ENCODE data around the gene NAT9. TPM values are rescaled to one million over a fixed set of nuclear protein-coding genes. Genes with fewer than 3 reads are reported as not detected.

Gene NAT9
- total and polyA plus RNA-seq, 2 experiments from 2014 or later = 37.3 to 37.5 TPM

DNA sequence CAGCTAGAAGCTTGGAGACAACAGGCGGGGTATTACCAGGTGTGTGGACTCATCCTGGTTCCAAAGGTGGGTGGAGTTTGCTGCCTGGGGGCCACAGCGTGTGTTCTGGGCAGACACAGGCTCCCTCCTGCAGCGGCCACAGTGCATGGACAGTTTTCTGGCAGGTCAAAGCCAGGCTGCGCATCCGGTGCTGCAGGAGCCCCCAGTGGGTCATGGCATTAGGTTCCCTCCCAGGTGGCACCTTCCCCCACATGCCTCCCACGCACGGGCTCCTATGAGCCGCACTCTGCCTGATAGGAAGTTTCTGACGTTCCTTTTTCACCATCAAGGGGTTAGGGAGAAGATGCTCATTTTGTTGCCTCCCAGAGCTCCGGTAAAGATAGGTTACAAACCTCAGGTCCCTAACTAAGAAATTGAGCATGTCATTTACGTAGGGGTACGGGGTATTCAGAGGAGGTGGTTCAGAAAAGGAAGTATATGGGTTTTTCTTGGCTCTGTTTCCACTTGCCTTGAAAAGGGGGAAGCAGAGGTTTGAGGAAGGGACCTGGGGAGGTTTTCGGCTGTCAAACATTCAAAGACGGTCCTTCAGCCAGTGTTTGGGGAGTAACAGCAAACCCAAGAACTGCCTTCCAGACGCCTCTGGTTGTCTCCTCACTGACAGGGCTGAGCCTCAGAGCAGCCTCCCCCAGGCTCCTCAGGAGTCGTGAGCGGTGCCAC is 32.7 kb upstream of the NAT9 start:
- H3K9me3 Mint-ChIP-seq = no peaks in the 10 kb centered on the region
- no peak overlapping the region for H3K4me3 Mint-ChIP-seq
- no peaks in the 10 kb centered on the region for H3K4me1 Mint-ChIP-seq
- Histone ChIP-seq H3K27me3 (ENCODE audit: insufficient read depth) (no peaks in the 10 kb centered on the region), H3F3A (replicated peaks; ENCODE audit: low read depth) (no peaks in the 10 kb centered on the region), H2AFZ (no peak overlapping the region), H3K4me2 (no peak overlapping the region), H4K20me1 (replicated peaks; ENCODE audit: insufficient read depth) (peaks cover 8% of the 10 kb centered on the region; the same call in 1 of the 2 replicates), H3K4me1 (ENCODE audit: insufficient read depth) (no peaks in the 10 kb centered on the region), H3K79me2 (replicated peaks; ENCODE audit: insufficient read depth) (no peaks in the 10 kb centered on the region), H3K36me3 (ENCODE audit: insufficient read depth) (no peaks in the 10 kb centered on the region), H3K9me2 (ENCODE audit: insufficient read depth) (no peaks in the 10 kb centered on the region), H3K27ac (ENCODE audit: low read depth) (no peak overlapping the region), H3K4me3 (no peak overlapping the region)
- TF ChIP-seq, protein P1, sequence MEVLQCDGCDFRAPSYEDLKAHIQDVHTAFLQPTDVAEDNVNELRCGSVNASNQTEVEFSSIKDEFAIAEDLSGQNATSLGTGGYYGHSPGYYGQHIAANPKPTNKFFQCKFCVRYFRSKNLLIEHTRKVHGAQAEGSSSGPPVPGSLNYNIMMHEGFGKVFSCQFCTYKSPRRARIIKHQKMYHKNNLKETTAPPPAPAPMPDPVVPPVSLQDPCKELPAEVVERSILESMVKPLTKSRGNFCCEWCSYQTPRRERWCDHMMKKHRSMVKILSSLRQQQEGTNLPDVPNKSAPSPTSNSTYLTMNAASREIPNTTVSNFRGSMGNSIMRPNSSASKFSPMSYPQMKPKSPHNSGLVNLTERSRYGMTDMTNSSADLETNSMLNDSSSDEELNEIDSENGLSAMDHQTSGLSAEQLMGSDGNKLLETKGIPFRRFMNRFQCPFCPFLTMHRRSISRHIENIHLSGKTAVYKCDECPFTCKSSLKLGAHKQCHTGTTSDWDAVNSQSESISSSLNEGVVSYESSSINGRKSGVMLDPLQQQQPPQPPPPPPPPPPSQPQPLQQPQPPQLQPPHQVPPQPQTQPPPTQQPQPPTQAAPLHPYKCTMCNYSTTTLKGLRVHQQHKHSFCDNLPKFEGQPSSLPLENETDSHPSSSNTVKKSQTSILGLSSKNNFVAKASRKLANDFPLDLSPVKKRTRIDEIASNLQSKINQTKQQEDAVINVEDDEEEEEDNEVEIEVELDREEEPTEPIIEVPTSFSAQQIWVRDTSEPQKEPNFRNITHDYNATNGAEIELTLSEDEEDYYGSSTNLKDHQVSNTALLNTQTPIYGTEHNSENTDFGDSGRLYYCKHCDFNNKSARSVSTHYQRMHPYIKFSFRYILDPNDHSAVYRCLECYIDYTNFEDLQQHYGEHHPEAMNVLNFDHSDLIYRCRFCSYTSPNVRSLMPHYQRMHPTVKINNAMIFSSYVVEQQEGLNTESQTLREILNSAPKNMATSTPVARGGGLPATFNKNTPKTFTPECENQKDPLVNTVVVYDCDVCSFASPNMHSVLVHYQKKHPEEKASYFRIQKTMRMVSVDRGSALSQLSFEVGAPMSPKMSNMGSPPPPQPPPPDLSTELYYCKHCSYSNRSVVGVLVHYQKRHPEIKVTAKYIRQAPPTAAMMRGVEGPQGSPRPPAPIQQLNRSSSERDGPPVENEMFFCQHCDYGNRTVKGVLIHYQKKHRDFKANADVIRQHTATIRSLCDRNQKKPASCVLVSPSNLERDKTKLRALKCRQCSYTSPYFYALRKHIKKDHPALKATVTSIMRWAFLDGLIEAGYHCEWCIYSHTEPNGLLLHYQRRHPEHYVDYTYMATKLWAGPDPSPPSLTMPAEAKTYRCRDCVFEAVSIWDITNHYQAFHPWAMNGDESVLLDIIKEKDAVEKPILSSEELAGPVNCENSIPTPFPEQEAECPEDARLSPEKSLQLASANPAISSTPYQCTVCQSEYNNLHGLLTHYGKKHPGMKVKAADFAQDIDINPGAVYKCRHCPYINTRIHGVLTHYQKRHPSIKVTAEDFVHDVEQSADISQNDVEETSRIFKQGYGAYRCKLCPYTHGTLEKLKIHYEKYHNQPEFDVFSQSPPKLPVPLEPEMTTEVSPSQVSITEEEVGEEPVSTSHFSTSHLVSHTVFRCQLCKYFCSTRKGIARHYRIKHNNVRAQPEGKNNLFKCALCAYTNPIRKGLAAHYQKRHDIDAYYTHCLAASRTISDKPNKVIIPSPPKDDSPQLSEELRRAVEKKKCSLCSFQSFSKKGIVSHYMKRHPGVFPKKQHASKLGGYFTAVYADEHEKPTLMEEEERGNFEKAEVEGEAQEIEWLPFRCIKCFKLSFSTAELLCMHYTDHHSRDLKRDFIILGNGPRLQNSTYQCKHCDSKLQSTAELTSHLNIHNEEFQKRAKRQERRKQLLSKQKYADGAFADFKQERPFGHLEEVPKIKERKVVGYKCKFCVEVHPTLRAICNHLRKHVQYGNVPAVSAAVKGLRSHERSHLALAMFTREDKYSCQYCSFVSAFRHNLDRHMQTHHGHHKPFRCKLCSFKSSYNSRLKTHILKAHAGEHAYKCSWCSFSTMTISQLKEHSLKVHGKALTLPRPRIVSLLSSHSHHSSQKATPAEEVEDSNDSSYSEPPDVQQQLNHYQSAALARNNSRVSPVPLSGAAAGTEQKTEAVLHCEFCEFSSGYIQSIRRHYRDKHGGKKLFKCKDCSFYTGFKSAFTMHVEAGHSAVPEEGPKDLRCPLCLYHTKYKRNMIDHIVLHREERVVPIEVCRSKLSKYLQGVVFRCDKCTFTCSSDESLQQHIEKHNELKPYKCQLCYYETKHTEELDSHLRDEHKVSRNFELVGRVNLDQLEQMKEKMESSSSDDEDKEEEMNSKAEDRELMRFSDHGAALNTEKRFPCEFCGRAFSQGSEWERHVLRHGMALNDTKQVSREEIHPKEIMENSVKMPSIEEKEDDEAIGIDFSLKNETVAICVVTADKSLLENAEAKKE (CRISPR knock-in tag; IDR thresholded peaks at IDR 0.05) = no peak
- TF ChIP-seq, protein P2, sequence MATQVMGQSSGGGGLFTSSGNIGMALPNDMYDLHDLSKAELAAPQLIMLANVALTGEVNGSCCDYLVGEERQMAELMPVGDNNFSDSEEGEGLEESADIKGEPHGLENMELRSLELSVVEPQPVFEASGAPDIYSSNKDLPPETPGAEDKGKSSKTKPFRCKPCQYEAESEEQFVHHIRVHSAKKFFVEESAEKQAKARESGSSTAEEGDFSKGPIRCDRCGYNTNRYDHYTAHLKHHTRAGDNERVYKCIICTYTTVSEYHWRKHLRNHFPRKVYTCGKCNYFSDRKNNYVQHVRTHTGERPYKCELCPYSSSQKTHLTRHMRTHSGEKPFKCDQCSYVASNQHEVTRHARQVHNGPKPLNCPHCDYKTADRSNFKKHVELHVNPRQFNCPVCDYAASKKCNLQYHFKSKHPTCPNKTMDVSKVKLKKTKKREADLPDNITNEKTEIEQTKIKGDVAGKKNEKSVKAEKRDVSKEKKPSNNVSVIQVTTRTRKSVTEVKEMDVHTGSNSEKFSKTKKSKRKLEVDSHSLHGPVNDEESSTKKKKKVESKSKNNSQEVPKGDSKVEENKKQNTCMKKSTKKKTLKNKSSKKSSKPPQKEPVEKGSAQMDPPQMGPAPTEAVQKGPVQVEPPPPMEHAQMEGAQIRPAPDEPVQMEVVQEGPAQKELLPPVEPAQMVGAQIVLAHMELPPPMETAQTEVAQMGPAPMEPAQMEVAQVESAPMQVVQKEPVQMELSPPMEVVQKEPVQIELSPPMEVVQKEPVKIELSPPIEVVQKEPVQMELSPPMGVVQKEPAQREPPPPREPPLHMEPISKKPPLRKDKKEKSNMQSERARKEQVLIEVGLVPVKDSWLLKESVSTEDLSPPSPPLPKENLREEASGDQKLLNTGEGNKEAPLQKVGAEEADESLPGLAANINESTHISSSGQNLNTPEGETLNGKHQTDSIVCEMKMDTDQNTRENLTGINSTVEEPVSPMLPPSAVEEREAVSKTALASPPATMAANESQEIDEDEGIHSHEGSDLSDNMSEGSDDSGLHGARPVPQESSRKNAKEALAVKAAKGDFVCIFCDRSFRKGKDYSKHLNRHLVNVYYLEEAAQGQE (IDR thresholded peaks at IDR 0.05; ENCODE audit: unreplicated experiment) = no peak
- TF ChIP-seq JUNB (IDR thresholded peaks at IDR 0.05; ENCODE audit: unreplicated experiment) (no peak), STAT1 (IDR thresholded peaks at IDR 0.05; ENCODE audit: unreplicated experiment) (no peak), EZH2phosphoT487 (IDR thresholded peaks at IDR 0.05; ENCODE audit: unreplicated experiment) (no peak)
- no peak for ATAC-seq
- H3K27ac Mint-ChIP-seq = no peak overlapping the region
- peaks cover 3% of the 10 kb centered on the region for H3K36me3 Mint-ChIP-seq (ENCODE audit: low read depth)
- DNase-seq (ENCODE audit: low spot score) = no peak
- peaks cover 6% of the 10 kb centered on the region for H3K27me3 Mint-ChIP-seq (ENCODE audit: insufficient read depth, low read depth, poor library complexity)
